ENCODE results near the gene FBLN5. TPM values are rescaled to one million over a fixed set of nuclear protein-coding genes. Genes with fewer than 3 reads are reported as not detected.

The FBLN5 gene, protein sequence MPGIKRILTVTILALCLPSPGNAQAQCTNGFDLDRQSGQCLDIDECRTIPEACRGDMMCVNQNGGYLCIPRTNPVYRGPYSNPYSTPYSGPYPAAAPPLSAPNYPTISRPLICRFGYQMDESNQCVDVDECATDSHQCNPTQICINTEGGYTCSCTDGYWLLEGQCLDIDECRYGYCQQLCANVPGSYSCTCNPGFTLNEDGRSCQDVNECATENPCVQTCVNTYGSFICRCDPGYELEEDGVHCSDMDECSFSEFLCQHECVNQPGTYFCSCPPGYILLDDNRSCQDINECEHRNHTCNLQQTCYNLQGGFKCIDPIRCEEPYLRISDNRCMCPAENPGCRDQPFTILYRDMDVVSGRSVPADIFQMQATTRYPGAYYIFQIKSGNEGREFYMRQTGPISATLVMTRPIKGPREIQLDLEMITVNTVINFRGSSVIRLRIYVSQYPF
- 1 to 10 TPM; 8.6 to 8.7 TPM for total RNA-seq

DNA sequence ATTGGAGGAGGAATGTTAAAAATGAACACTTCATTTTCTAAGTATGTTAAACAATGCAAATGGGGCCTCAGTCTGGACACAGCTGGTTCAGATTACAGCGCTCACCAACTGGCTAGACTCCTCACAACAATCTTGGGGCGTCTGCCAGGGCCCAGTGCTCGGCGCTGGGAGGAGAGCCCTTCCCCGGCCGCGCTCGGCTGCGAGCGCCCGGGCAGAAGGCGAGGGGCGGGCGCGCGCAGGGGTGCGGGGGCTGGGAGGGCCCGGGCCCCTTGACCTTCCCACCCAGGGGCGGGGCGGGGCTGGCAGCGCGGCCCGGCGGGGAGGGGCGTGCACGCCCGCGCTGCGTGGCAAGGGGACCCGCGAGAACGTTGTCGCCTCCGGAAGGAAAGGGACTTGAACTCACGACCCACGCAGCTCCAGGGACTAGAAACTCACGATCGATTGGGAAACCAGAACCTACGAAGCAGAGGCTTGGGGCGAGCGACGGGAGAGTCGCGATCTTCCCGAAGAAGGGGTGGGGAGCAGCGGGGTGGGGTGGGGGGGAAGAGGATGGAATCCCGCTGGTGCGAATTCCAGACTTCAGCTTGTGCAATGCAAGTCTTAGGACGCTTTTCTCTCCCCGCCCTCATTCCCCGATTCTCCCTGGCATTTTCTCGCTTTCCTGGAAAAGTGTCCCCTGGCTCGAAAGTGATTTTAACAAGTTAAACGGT, at the start of gene FBLN5:
TSS of gene FBLN5 (minus strand) at position 220 of the 710 bp plus-strand sequence. CDS start 465 bp downstream, outside the sequence.

DNA sequence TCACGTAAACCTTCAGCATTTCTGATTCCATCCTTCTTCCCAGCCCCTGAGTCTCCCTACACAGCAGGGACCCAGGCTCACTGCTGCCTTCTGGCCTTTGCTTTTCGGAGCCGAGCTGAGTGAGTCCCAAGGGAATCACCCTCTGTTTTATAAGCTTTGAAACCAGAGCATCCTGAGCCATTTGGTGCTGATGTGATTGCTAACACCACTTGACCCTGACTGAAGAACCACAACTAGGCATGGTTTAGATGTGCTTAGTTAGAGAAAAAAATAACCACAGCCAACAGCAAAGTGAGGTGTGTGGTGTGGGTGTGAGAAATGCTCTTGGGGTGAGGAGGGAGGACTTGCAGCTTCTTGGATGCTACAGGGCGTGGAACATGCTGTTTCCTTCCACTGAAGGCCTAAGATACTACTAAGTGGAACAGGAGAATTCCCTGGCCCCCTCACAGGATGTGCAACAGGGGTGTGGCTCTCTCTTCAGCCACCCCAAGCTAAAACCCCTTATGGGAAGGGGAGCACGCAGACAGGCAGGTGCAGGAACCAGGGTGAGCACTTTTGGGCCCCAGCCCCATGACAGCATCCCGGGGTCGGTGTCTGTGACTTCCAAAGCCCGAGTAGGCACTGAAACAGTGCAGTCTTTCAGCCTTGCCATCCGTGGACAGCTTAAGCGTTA, 80.0 kb downstream of the FBLN5 start, which contains the start of gene TC2N:
TSS of gene TC2N (minus strand) at position 221 of the 673 bp plus-strand sequence. CDS start 53,767 bp downstream, outside the sequence.

Other genes with a start within 250 kb of the FBLN5 start
- gene CATSPERB, start 215.6 kb downstream of the FBLN5 start, total RNA-seq: not detected
- gene TC2N, start 80.2 kb downstream of the FBLN5 start, total RNA-seq: under 1 TPM in 1 of 2 donors, not detected in 1; 0.33 TPM
- 10 to 100 TPM in 1 of 2 donors, 1 to 10 TPM in 1; 9.0 to 26.2 TPM for gene TRIP11, start 92.4 kb upstream of the FBLN5 start, total RNA-seq
- gene ATXN3, start 158.9 kb upstream of the FBLN5 start, total RNA-seq: 10 to 100 TPM; 15.3 to 33.7 TPM
- 100 to 1,000 TPM; 290 to 306 TPM for gene NDUFB1, start 174.0 kb upstream of the FBLN5 start, total RNA-seq
- 10 to 100 TPM; 54.3 to 63.7 TPM for gene CPSF2, start 174.3 kb upstream of the FBLN5 start, total RNA-seq